ENCODE measurements around the gene QPCTL. TPM values are rescaled to one million over a fixed set of nuclear protein-coding genes. Genes with fewer than 3 reads are reported as not detected.
A peak's percentile ranks its signal among the peaks of the same experiment; 100 is the strongest.

The QPCTL gene
- total and polyA plus RNA-seq, 9 of the 15 experiments (the other 6 are each of a cell fraction or from before 2014, with no cell fraction given): 0.99 to 31.3 (median 12.7) TPM

DNA sequence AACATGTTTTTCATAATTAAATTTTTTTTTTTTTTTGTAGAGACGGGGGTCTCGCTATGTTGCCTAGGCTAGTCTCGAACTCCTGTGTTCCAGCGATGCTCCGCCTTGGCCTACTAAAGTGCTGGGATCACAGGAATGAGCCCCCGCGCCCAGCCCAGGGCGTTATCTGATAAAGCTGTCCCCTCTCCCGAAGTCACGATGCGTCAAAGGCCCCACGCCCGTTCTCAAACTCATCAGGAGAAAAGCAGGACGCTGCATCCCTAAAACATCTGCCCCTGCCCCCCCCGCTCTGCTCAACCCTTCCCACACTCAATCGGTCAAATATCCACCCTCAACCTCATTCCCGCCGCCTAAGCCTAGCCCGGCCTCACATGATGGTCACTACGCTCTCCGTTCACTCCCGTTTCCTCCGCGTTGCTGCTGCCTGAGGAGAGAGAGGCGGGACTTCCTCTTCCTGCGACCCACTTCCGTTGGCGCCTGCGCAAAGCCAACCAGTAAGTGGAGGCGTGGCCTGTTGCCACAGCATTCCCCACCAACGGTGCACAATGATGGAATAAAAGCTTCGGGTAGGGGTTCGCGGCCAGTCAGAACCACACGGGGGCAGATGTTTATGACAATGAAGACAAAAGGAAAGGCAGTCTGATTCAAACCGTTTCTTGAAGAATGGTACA is 815 bp upstream of the QPCTL start, which contains the start of gene SNRPD2 (continued):
- TF ChIP-seq ZBTB2 (IDR thresholded peaks at IDR 0.05) (peak; percentile 78; the same call in 1 of the 2 replicates), ZNF24 (IDR thresholded peaks at IDR 0.05) (no peak), TBP (optimal IDR thresholded peaks at IDR 0.05; ENCODE audit: low read depth, low read length) (peak; percentile 86), SIN3B (IDR thresholded peaks at IDR 0.05; ENCODE audit: low read depth) (peak; percentile 82), NR4A1 (CRISPR knock-in tag; IDR thresholded peaks at IDR 0.05) (no peak), NR4A1 (tag; IDR thresholded peaks at IDR 0.05) (no peak), HNRNPL (IDR thresholded peaks at IDR 0.05; ENCODE audit: low read depth, low read length) (no peak), ZNF780A (CRISPR knock-in tag; IDR thresholded peaks at IDR 0.05) (no peak), USF2 (CRISPR knock-in tag; IDR thresholded peaks at IDR 0.05) (peak; percentile 11; the same call in 1 of the 2 replicates), SLC30A9 (CRISPR knock-in tag; IDR thresholded peaks at IDR 0.05) (no peak), JUND (IDR thresholded peaks at IDR 0.05; ENCODE audit: borderline replicate concordance, low read depth, low read length) (peak; percentile 21; the same call in 1 of the 2 replicates), JUND (tag; IDR thresholded peaks at IDR 0.05; ENCODE audit: borderline replicate concordance, low read depth, low read length) (peak; percentile 26; the same call in 1 of the 3 replicates), HNRNPLL (IDR thresholded peaks at IDR 0.05; ENCODE audit: low read depth, low read length, poor library complexity, severe bottlenecking) (no peak), ZEB2 (IDR thresholded peaks at IDR 0.05) (no peak), CREM (IDR thresholded peaks at IDR 0.05; ENCODE audit: low read depth) (peak; percentile 63), BHLHE40 (IDR thresholded peaks at IDR 0.05; ENCODE audit: low read length) (peak; percentile 67; the same call in 1 of the 2 replicates), POLR2A (conservative IDR thresholded peaks at IDR 0.05) (peak; percentile 99), NELFE (IDR thresholded peaks at IDR 0.05; ENCODE audit: insufficient read depth, insufficient read length) (no peak), SMAD3 (CRISPR knock-in tag; conservative IDR thresholded peaks at IDR 0.05) (no peak), ILK (tag; IDR thresholded peaks at IDR 0.05; ENCODE audit: borderline replicate concordance, low read depth) (no peak), PTBP1 (IDR thresholded peaks at IDR 0.05; ENCODE audit: low read depth, low read length) (no peak), NEUROD1 (IDR thresholded peaks at IDR 0.05; ENCODE audit: borderline replicate concordance, low read depth, low read length, partially characterized antibody) (peak; percentile 77), U2AF2 (optimal IDR thresholded peaks at IDR 0.05; ENCODE audit: low read depth, low read length) (no peak), L3MBTL2 (IDR thresholded peaks at IDR 0.05) (peak; percentile 70), RUNX1 (IDR thresholded peaks at IDR 0.05; ENCODE audit: low read depth) (no peak), POLR3G (IDR thresholded peaks at IDR 0.05; ENCODE audit: extremely low read depth, insufficient read length, insufficient replicate concordance) (no peak), ZBTB1 (CRISPR knock-in tag; IDR thresholded peaks at IDR 0.05; ENCODE audit: borderline replicate concordance, low read depth) (no peak)
- TF ChIP-seq, protein P1, sequence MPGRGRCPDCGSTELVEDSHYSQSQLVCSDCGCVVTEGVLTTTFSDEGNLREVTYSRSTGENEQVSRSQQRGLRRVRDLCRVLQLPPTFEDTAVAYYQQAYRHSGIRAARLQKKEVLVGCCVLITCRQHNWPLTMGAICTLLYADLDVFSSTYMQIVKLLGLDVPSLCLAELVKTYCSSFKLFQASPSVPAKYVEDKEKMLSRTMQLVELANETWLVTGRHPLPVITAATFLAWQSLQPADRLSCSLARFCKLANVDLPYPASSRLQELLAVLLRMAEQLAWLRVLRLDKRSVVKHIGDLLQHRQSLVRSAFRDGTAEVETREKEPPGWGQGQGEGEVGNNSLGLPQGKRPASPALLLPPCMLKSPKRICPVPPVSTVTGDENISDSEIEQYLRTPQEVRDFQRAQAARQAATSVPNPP (IDR thresholded peaks at IDR 0.05; ENCODE audit: borderline replicate concordance, insufficient read depth, insufficient read length): no peak

Measured in K562 (cell line).